H1 (cell line): Measurements from ENCODE around the gene ZMYND15. TPM values are rescaled to one million over a fixed set of nuclear protein-coding genes. Genes with fewer than 3 reads are reported as not detected.

ENCODE experiments used
- CTCF ChIA-PET: fragments of 300-600 bp; sonication (Branson Sonifier 250); formaldehyde crosslinking; loops from one replicate; lab custom pipeline; 2021; ENCODE audit not compliant: partially characterized antibody; lab: Charles Lee
- POLR2A ChIA-PET: fragments of 300-600 bp; sonication (Branson Sonifier 250); formaldehyde crosslinking; loops from one replicate; lab custom pipeline; 2021; ENCODE audit warnings: inconsistent platforms; ENCODE audit not compliant: partially characterized antibody; lab: Charles Lee
- DNase-seq, 2 experiments: peaks; one replicate each; pipeline versions ENCODE4 v3.0.0 to v3.0.0-alpha.2; 2010 to 2022; ENCODE audit warnings: low spot score in 2 of 2, low read depth in 1 of 2, mixed read lengths in 1 of 2
- FAIRE-seq: peaks from 2 replicates; lab custom pipeline; 2011; peaks lifted over from hg19 to GRCh38; lab: Jason Lieb, UNC
- H2AFZ ChIP-seq: 2 replicates; pipeline ENCODE4 v1.8.1; 2012; ENCODE audit warnings: low read length, inconsistent platforms
- H2AK5ac ChIP-seq: 2 replicates; pipeline ENCODE4 v1.6.1; 2013; ENCODE audit warnings: low read depth, low read length
- H2BK120ac ChIP-seq: replicated peaks from 2 replicates; pipeline ENCODE3; 2013; ENCODE audit warnings: low read depth, low read length, inconsistent platforms
- H2BK12ac ChIP-seq: 2 replicates; pipeline ENCODE4 v1.6.1; 2013; ENCODE audit warnings: low read depth, low read length
- H2BK15ac ChIP-seq: 2 replicates; pipeline ENCODE4 v1.6.1; 2013; ENCODE audit warnings: low read length
- H2BK20ac ChIP-seq: 2 replicates; pipeline ENCODE4 v1.6.1; 2013; ENCODE audit warnings: low read length
- H2BK5ac ChIP-seq: 2 replicates; pipeline ENCODE4 v1.6.1; 2013; ENCODE audit warnings: low read depth, low read length
- H3K14ac ChIP-seq: 2 replicates; pipeline ENCODE4 v1.6.1; 2013; ENCODE audit warnings: inconsistent platforms; ENCODE audit not compliant: insufficient read length
- H3K18ac ChIP-seq: 2 replicates; pipeline ENCODE4 v1.6.1; 2013; ENCODE audit warnings: low read length; ENCODE audit errors: extremely low read depth
- H3K23ac ChIP-seq: 2 replicates; pipeline ENCODE4 v1.6.1; 2013; ENCODE audit warnings: inconsistent platforms; ENCODE audit not compliant: insufficient read length
- H3K23me2 ChIP-seq: 2 replicates; pipeline ENCODE4 v1.6.1; 2013; ENCODE audit warnings: low read depth, low read length
- H3K27ac ChIP-seq: 2 replicates; pipeline ENCODE4 v1.6.1; 2011; ENCODE audit warnings: low read depth, low read length, inconsistent platforms
- H3K27me3 ChIP-seq, 4 experiments: replicated peaks in 1 of 4; 1 replicate in 1 of 4; 2 replicates in 3 of 4; pipeline versions ENCODE4 v1.6.1 to v1.8.1; 2011 to 2013; ENCODE audit warnings: low read length in 3 of 4, mild to moderate bottlenecking in 3 of 4, inconsistent platforms in 2 of 4, mixed read lengths in 2 of 4, moderate library complexity in 1 of 4; ENCODE audit not compliant: control insufficient read depth in 3 of 4, insufficient read depth in 3 of 4; ENCODE audit errors: extremely low read depth in 1 of 4
- H3K36me3 ChIP-seq, 4 experiments: 2 replicates each; pipeline versions ENCODE4 v1.6.1 to v1.8.1; 2011 to 2013; ENCODE audit warnings: mild to moderate bottlenecking in 4 of 4, low read length in 3 of 4, moderate library complexity in 2 of 4, control low read depth in 1 of 4, inconsistent platforms in 1 of 4; ENCODE audit not compliant: insufficient read depth in 4 of 4, control insufficient read depth in 2 of 4
- H3K4ac ChIP-seq: replicated peaks from 2 replicates; pipeline ENCODE3; 2013; ENCODE audit warnings: low read length, low read depth, mixed read lengths, inconsistent platforms; ENCODE audit not compliant: insufficient read length
- H3K4me1 ChIP-seq, 4 experiments: replicated peaks in 1 of 4; 1 replicate in 1 of 4; 2 replicates in 3 of 4; pipeline versions ENCODE4 v1.6.1 to v1.8.1; 2011 to 2013; ENCODE audit warnings: low read length in 3 of 4, inconsistent platforms in 2 of 4, mixed read lengths in 1 of 4; ENCODE audit not compliant: insufficient read depth in 4 of 4, control insufficient read depth in 3 of 4
- H3K4me2 ChIP-seq, 2 experiments: 2 replicates each; pipeline versions ENCODE4 v1.6.1 to v1.8.1; 2011 to 2013; ENCODE audit warnings: low read depth in 2 of 2, low read length in 2 of 2, control low read depth in 1 of 2, inconsistent platforms in 1 of 2, mild to moderate bottlenecking in 1 of 2; ENCODE audit not compliant: insufficient read depth in 1 of 2
- H3K4me3 ChIP-seq, 4 experiments: fragments of 200-600, 300-600 bp in 1 of 4; sonication (generic), shearing (Covaris generic), sonication (Bioruptor Twin) in 1 of 4; 2 replicates each; pipeline versions ENCODE4 v1.5.1 to v1.8.1; 2011 to 2016; ENCODE audit warnings: low read length in 4 of 4, low read depth in 3 of 4, control low read depth in 2 of 4, inconsistent platforms in 2 of 4, mild to moderate bottlenecking in 2 of 4, mixed read lengths in 1 of 4, moderate library complexity in 1 of 4; ENCODE audit not compliant: insufficient read depth in 2 of 4; ENCODE audit errors: extremely low read depth in 1 of 4
- H3K56ac ChIP-seq: replicated peaks from 2 replicates; pipeline ENCODE3; 2013; ENCODE audit warnings: low read depth, mild to moderate bottlenecking, mixed read lengths, low read length, inconsistent platforms; ENCODE audit not compliant: insufficient read length
- H3K79me1 ChIP-seq: 2 replicates; pipeline ENCODE4 v1.6.1; 2013; ENCODE audit warnings: low read depth, low read length, control low read depth
- H3K79me2 ChIP-seq, 2 experiments: 2 replicates each; pipeline versions ENCODE4 v1.6.1 to v1.8.1; 2012 to 2013; ENCODE audit warnings: low read length in 2 of 2, mild to moderate bottlenecking in 2 of 2, inconsistent platforms in 1 of 2; ENCODE audit not compliant: insufficient read depth in 2 of 2, control insufficient read depth in 1 of 2
- H3K9ac ChIP-seq, 4 experiments: replicated peaks in 1 of 4; 1 replicate in 1 of 4; 2 replicates in 3 of 4; pipeline versions ENCODE4 v1.6.1 to v1.8.1; 2011 to 2013; ENCODE audit warnings: low read depth in 3 of 4, low read length in 3 of 4, control low read depth in 2 of 4, mild to moderate bottlenecking in 2 of 4, moderate library complexity in 2 of 4, inconsistent platforms in 1 of 4; ENCODE audit errors: extremely low read depth in 1 of 4
- H3K9me3 ChIP-seq, 2 experiments: 2 replicates each; pipeline versions ENCODE4 v1.6.1 to v1.8.1; 2012 to 2013; ENCODE audit warnings: mild to moderate bottlenecking in 2 of 2, moderate library complexity in 2 of 2, control low read depth in 1 of 2, inconsistent platforms in 1 of 2, low read depth in 1 of 2, low read length in 1 of 2, mixed read lengths in 1 of 2; ENCODE audit not compliant: insufficient read depth in 2 of 2
- H4K20me1 ChIP-seq, 2 experiments: replicated peaks in 1 of 2; 2 replicates each; pipeline versions ENCODE3 to v1.8.1; 2011 to 2013; ENCODE audit warnings: inconsistent platforms in 2 of 2, low read length in 2 of 2, mild to moderate bottlenecking in 1 of 2; ENCODE audit not compliant: insufficient read depth in 2 of 2, control insufficient read depth in 1 of 2
- H4K5ac ChIP-seq: 2 replicates; pipeline ENCODE4 v1.6.1; 2013; ENCODE audit warnings: low read length, low read depth, mixed read lengths, inconsistent platforms; ENCODE audit not compliant: insufficient read length
- H4K8ac ChIP-seq: 2 replicates; pipeline ENCODE4 v1.8.0; 2013; ENCODE audit warnings: mild to moderate bottlenecking, moderate library complexity, low read length, inconsistent platforms; ENCODE audit not compliant: insufficient read depth; ENCODE audit errors: extremely low read depth
- H4K91ac ChIP-seq: replicated peaks from 2 replicates; pipeline ENCODE3; 2013; ENCODE audit warnings: low read length, mixed read lengths, inconsistent platforms; ENCODE audit not compliant: insufficient read length
- CHD2 ChIP-seq: IDR thresholded peaks from 2 replicates; pipeline ENCODE4 v1.6.1; 2012; ENCODE audit warnings: low read length, improper control_type of control experiment
- POLR2A ChIP-seq, 2 experiments: IDR thresholded peaks; 1 replicate in 1 of 2; 2 replicates in 1 of 2; pipeline ENCODE4 v1.6.1; 2011; ENCODE audit warnings: low read depth in 2 of 2, low read length in 2 of 2, mild to moderate bottlenecking in 2 of 2; ENCODE audit errors: control extremely low read depth in 1 of 2
- SIN3A ChIP-seq, 2 experiments: IDR thresholded peaks in 1 of 2; conservative IDR thresholded peaks in 1 of 2; 2 replicates each; pipeline ENCODE4 v1.6.1; 2011 to 2012; ENCODE audit warnings: low read length in 2 of 2, improper control_type of control experiment in 1 of 2, low read depth in 1 of 2, mild to moderate bottlenecking in 1 of 2
- SIX5 ChIP-seq: IDR thresholded peaks from 2 replicates; pipeline ENCODE4 v1.6.1; 2011; ENCODE audit warnings: mild to moderate bottlenecking, low read depth, low read length
- WGBS, 2 experiments: shearing (Covaris generic) in 1 of 2; methylation state at CpG; one replicate each; pipeline versions ENCODE4 v1.1.6 to v1.1.7; 2013 to 2015; ENCODE audit warnings: low lambda C conversion rate in 2 of 2, mixed read lengths in 2 of 2, inconsistent platforms in 1 of 2, low coverage in 1 of 2, missing lambda C conversion rate in 1 of 2; ENCODE audit not compliant: insufficient replicate concordance in 2 of 2, insufficient coverage in 1 of 2, insufficient read length in 1 of 2; ENCODE audit errors: extremely low coverage in 1 of 2, missing lambda C conversion rate in 1 of 2; 5-methylcytosine and 5-hydroxymethylcytosine counted together
- polyA plus RNA-seq, 7 experiments: library from polyadenylated mRNA; depleted of rRNA in 3 of 7; stranded (reverse) in 5 of 7; unstranded in 2 of 7; fragments of >200 nt in 5 of 7; fragments of 200-250 nt in 2 of 7; gene quantifications; 1 replicate in 5 of 7; 2 replicates in 1 of 7; 4 replicates in 1 of 7; pipeline versions ENCODE4 v1.2.1 to v1.2.3, GENCODE V29; 2011 to 2013; ENCODE audit warnings: missing spikeins in 2 of 7, mixed read lengths in 2 of 7
- total RNA-seq: library from RNA; stranded (reverse); fragmentation: NEBNext Ultra II Directional; extraction: Animal tissue kit (Norgen Biotek cat#: 25700); gene quantifications from 2 replicates; pipeline ENCODE4 v1.2.1, GENCODE V29; 2021

Gene ZMYND15
- total and polyA plus RNA-seq, 2 of the 8 experiments (the other 6 are each of a cell fraction or from before 2014, with no cell fraction given) = 0.53 to 0.58 TPM

DNA sequence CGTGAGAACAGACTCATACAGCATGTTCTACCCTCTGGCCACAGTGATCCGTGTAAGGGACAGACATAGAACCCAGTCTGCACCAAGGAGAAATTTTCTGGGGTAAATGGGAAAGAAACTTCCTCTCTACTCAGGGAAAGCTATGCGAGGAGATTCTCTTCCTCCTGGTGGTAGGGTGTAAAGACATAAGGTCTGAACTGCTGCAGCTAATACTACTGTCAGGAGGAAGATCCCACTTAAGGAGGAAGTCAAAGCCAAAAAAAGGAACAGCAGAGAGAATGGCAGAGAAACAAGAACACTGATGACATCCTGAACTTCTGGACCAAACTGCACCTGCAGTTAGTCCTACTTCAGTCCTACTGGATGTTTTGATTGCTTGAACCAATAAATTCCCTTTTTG lies 25.0 kb downstream of the ZMYND15 start:
- POLR2A ChIA-PET = no interaction called here
- CTCF ChIA-PET = interaction anchor here (1.4 to 1.6 kb wide), 2 partner anchors 19 to 73 kb away, joined by 4 to 6 read pairs; no protein-coding TSS in a partner anchor
- no peak overlapping the region for H2BK15ac ChIP-seq
- no peaks in the 10 kb centered on the region for H3K9me3 ChIP-seq
- no peak overlapping the region for H3K18ac ChIP-seq
- H2AFZ ChIP-seq = peak overlapping the region; percentile 58; the same call in 1 of the 2 replicates
- H4K5ac ChIP-seq = no peak overlapping the region
- WGBS, 2 experiments = 91% methylated on average over 3 of the region's 3 CpGs; no CpG with 5 or more reads in 1 of the 2 experiments
- DNase-seq = no peak
- no peak overlapping the region for H3K4ac ChIP-seq
- no peak for TF ChIP-seq SIN3A (conservative IDR thresholded peaks at IDR 0.05 in 1 of 2, IDR thresholded peaks at IDR 0.05 in 1 of 2; ENCODE audit: low read depth in 1 of 2, low read length in 2 of 2)
- TF ChIP-seq CHD2 = no peak
- TF ChIP-seq POLR2A (IDR thresholded peaks at IDR 0.05; ENCODE audit: control extremely low read depth in 1 of 2, low read depth in 2 of 2, low read length in 2 of 2) = no peak
- TF ChIP-seq SIX5 = no peak
- TF ChIP-seq, all 59 proteins: peak for 0
- no peak overlapping the region for H3K4me2 ChIP-seq
- no peak overlapping the region for H2BK12ac ChIP-seq
- H3K27me3 ChIP-seq = no peaks in the 10 kb centered on the region
- H2BK5ac ChIP-seq = no peak overlapping the region
- H3K36me3 ChIP-seq = no peaks in the 10 kb centered on the region
- FAIRE-seq = no peak
- no peak overlapping the region for H2BK120ac ChIP-seq
- H2BK20ac ChIP-seq = no peak overlapping the region
- no peak overlapping the region for H2AK5ac ChIP-seq
- no peaks in the 10 kb centered on the region for H4K20me1 ChIP-seq
- H3K23ac ChIP-seq = no peak overlapping the region
- H3K4me3 ChIP-seq = no peak overlapping the region
- H3K4me1 ChIP-seq = no peaks in the 10 kb centered on the region
- H3K9ac ChIP-seq = no peak overlapping the region
- H4K8ac ChIP-seq = no peak overlapping the region
- no peak overlapping the region for H4K91ac ChIP-seq
- no peaks in the 10 kb centered on the region for H3K23me2 ChIP-seq
- no peaks in the 10 kb centered on the region for H3K79me2 ChIP-seq
- H3K79me1 ChIP-seq = no peaks in the 10 kb centered on the region
- H3K14ac ChIP-seq = no peak overlapping the region
- H3K27ac ChIP-seq = no peak overlapping the region
- no peak overlapping the region for H3K56ac ChIP-seq
